Sigmoid colon (tissue), 4 donors: Measurements from ENCODE around the gene KIAA1217.

Experiments
- CTCF ChIP-seq, 4 experiments: fragments of 450-650 bp in 3 of 4; fragments of 200-600 bp in 1 of 4; IDR thresholded peaks; one replicate each; pipeline ENCODE4 v1.5.1; 2016 to 2019; ENCODE audit warnings: antibody characterized with exemption in 4 of 4, mild to moderate bottlenecking in 3 of 4, moderate library complexity in 2 of 4
- POLR2AphosphoS5 ChIP-seq, 4 donors: sonication (generic); formaldehyde crosslinking; IDR thresholded peaks; one replicate each; pipeline ENCODE4 v1.6.1; 2017; ENCODE audit warnings: antibody characterized with exemption in 4 of 4

GRCh38 chr10:24407928-24408327 lies 199.0 kb downstream of the KIAA1217 start:
- no peak for TF ChIP-seq CTCF (IDR thresholded peaks at IDR 0.05)
- TF ChIP-seq POLR2AphosphoS5 (IDR thresholded peaks at IDR 0.05) = no peak
